ENCODE measurements around the gene C22orf31. TPM values are rescaled to one million over a fixed set of nuclear protein-coding genes. Genes with fewer than 3 reads are reported as not detected.

The C22orf31 gene
- total RNA-seq (2014; rRNA removed) (not detected in 2 replicates), Bru-seq, nascent RNA (not detected), BruChase-seq, experiment 1, labeled RNA remaining after a 6-hour chase (not detected), BruChase-seq, experiment 2, labeled RNA remaining after a 2-hour chase (not detected)
- long read RNA-seq = 0 reads

DNA sequence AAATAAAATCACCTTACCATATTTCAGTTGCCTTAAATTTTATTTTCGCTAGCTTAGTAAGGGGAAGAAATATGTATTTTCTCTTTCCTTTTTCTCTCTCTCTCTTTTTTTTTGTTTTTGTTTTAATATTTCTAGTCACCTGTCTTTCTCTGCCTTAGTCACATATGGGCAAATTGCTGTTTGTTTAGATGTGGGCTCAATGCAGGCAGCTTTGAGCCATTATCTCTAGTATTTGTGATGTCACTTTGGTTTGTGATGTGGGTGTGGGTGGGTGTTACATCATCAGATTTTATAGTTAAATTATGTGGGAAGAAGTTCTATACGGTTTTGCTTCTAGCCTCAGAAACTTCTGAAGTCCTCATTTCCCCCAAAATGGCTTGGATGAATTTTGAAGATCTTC, at the start of gene C22orf31:
Gene C22orf31 (minus strand): TSS at position 59 of the 400 bp plus-strand sequence. CDS start 39 bp downstream, at position 20.
- TF ChIP-seq EZH2phosphoT487 (IDR thresholded peaks at IDR 0.05; ENCODE audit: borderline replicate concordance, low read length) (no peak), EZH2 (IDR thresholded peaks at IDR 0.05; ENCODE audit: low read length, unreplicated experiment) (no peak)
- TF ChIP-seq, protein P1, sequence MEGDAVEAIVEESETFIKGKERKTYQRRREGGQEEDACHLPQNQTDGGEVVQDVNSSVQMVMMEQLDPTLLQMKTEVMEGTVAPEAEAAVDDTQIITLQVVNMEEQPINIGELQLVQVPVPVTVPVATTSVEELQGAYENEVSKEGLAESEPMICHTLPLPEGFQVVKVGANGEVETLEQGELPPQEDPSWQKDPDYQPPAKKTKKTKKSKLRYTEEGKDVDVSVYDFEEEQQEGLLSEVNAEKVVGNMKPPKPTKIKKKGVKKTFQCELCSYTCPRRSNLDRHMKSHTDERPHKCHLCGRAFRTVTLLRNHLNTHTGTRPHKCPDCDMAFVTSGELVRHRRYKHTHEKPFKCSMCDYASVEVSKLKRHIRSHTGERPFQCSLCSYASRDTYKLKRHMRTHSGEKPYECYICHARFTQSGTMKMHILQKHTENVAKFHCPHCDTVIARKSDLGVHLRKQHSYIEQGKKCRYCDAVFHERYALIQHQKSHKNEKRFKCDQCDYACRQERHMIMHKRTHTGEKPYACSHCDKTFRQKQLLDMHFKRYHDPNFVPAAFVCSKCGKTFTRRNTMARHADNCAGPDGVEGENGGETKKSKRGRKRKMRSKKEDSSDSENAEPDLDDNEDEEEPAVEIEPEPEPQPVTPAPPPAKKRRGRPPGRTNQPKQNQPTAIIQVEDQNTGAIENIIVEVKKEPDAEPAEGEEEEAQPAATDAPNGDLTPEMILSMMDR (conservative IDR thresholded peaks at IDR 0.05; ENCODE audit: low read depth, low read length) = no peak
- Histone ChIP-seq H3K9ac (ENCODE audit: low read length) (no peak within 1 kb of the TSS), H3K4me3 (ENCODE audit: low read length) (no peak within 1 kb of the TSS), H3K27me3 (ENCODE audit: low read length) (no peaks in the 10 kb centered on the region), H3K79me2 (ENCODE audit: low read length) (no peaks in the 10 kb centered on the region), H3K4me1 (ENCODE audit: insufficient read depth, low read length) (no peaks in the 10 kb centered on the region), H3F3A (ENCODE audit: low read length, unreplicated experiment) (no peaks in the 10 kb centered on the region), H3K4me2 (ENCODE audit: low read length) (no peak within 1 kb of the TSS), H4K20me1 (ENCODE audit: low read length) (no peaks in the 10 kb centered on the region), H2AFZ (ENCODE audit: low read length) (no peak within 1 kb of the TSS), H3K9me2 (replicated peaks; ENCODE audit: low read length) (no peaks in the 10 kb centered on the region), H3K27ac (ENCODE audit: low read length) (no peak within 1 kb of the TSS), H3K36me3 (ENCODE audit: low read depth, low read length) (no peaks in the 10 kb centered on the region), H3K9me3 (ENCODE audit: low read length) (no peaks in the 10 kb centered on the region)
- BruUV-seq (replicated peaks) = no TSS peak
- ChIA-PET POLR2A (ENCODE audit: unreplicated experiment) (no interaction called here), CTCF (no interaction called here)
- DNase-seq (no peak), ATAC-seq (no peak)
- intact Hi-C loops (cut with micrococcal nuclease) = no loop called here

DNA sequence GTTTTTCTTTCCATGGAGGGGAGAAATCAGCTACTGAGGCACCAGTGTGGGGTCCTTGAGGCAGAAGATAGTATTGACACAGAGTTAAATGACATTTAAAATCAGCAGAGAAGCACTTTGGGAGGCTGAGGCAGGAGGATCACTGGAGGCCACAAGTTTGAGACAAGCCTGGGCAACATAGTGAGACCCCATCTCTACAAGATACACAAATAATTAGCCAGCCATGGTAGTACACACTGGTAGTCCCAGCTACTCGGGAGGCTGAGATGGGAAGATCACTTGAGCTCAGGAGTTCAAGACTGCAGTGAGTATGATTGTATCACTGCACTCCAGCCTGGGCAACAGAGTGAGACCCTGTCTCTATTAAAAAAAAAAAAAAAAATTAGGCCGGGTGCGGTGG, 49.3 kb upstream of the C22orf31 start:
- H4K20me1 ChIP-seq (ENCODE audit: low read length) = no peaks in the 10 kb centered on the region
- DNase-seq (no peak), ATAC-seq (no peak)
- no peak overlapping the region for H3K9ac ChIP-seq (ENCODE audit: low read length)
- no peak overlapping the region for H3K4me2 ChIP-seq (ENCODE audit: low read length)
- intact Hi-C loops (cut with micrococcal nuclease) = no loop called here
- TF ChIP-seq, protein P1 (conservative IDR thresholded peaks at IDR 0.05; ENCODE audit: low read depth, low read length) = no peak
- TF ChIP-seq EZH2phosphoT487 (IDR thresholded peaks at IDR 0.05; ENCODE audit: borderline replicate concordance, low read length) = no peak
- TF ChIP-seq EZH2 (IDR thresholded peaks at IDR 0.05; ENCODE audit: low read length, unreplicated experiment) = no peak
- no peaks in the 10 kb centered on the region for H3K36me3 ChIP-seq (ENCODE audit: low read depth, low read length)
- no peaks in the 10 kb centered on the region for H3K9me3 ChIP-seq (ENCODE audit: low read length)
- H3K4me3 ChIP-seq (ENCODE audit: low read length) = no peak overlapping the region
- H2AFZ ChIP-seq (ENCODE audit: low read length) = no peak overlapping the region
- no peaks in the 10 kb centered on the region for H3K9me2 ChIP-seq (replicated peaks; ENCODE audit: low read length)
- no peaks in the 10 kb centered on the region for H3K79me2 ChIP-seq (ENCODE audit: low read length)
- ChIA-PET POLR2A (ENCODE audit: unreplicated experiment) (no interaction called here), CTCF (no interaction called here)
- H3F3A ChIP-seq (ENCODE audit: low read length, unreplicated experiment) = no peaks in the 10 kb centered on the region
- no TSS peak for BruUV-seq (replicated peaks)
- no peak overlapping the region for H3K27ac ChIP-seq (ENCODE audit: low read length)
- H3K27me3 ChIP-seq (ENCODE audit: low read length) = no peaks in the 10 kb centered on the region
- peaks cover 24% of the 10 kb centered on the region for H3K4me1 ChIP-seq (ENCODE audit: insufficient read depth, low read length)

DNA sequence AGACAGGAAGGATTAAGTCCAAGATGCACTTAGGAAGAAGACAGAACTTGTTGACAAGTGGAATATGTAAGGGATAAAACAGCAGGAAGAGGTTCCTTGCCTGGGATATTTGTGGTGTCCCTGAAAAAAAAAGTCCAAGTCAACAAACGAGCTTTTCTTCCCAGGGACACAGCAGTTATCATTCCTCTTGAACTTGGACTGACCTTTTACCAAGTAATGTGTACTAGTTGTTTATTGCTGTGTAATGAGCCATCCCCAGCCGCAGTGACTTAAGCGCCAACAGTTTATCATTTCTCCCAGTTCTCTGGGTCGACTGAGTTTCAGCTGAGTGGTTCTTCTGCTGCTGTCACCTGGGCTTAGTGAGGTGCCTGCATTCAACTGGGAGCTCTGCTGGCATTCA, 48.2 kb upstream of the C22orf31 start:
- no peak overlapping the region for H3K27ac ChIP-seq (ENCODE audit: low read length)
- intact Hi-C loops (cut with micrococcal nuclease) = no loop called here
- no peak overlapping the region for H3K4me3 ChIP-seq (ENCODE audit: low read length)
- H3K4me1 ChIP-seq (ENCODE audit: insufficient read depth, low read length) = peaks cover 24% of the 10 kb centered on the region
- H3F3A ChIP-seq (ENCODE audit: low read length, unreplicated experiment) = no peaks in the 10 kb centered on the region
- TF ChIP-seq, protein P1 (conservative IDR thresholded peaks at IDR 0.05; ENCODE audit: low read depth, low read length) = no peak
- TF ChIP-seq EZH2phosphoT487 (IDR thresholded peaks at IDR 0.05; ENCODE audit: borderline replicate concordance, low read length) = no peak
- no peak for TF ChIP-seq EZH2 (IDR thresholded peaks at IDR 0.05; ENCODE audit: low read length, unreplicated experiment)
- no peak overlapping the region for H3K9ac ChIP-seq (ENCODE audit: low read length)
- no peaks in the 10 kb centered on the region for H3K9me3 ChIP-seq (ENCODE audit: low read length)
- H4K20me1 ChIP-seq (ENCODE audit: low read length) = no peaks in the 10 kb centered on the region
- H3K27me3 ChIP-seq (ENCODE audit: low read length) = no peaks in the 10 kb centered on the region
- H3K9me2 ChIP-seq (replicated peaks; ENCODE audit: low read length) = no peaks in the 10 kb centered on the region
- no peak overlapping the region for H2AFZ ChIP-seq (ENCODE audit: low read length)
- CTCF ChIA-PET = no interaction called here
- BruUV-seq (replicated peaks) = no TSS peak
- POLR2A ChIA-PET (ENCODE audit: unreplicated experiment) = interaction anchor here (0.6 kb wide), 1 partner anchor 37 kb away, joined by 11 read pairs; the partner anchor contains the start of gene KREMEN1
- ATAC-seq (no peak), DNase-seq (no peak)
- H3K36me3 ChIP-seq (ENCODE audit: low read depth, low read length) = no peaks in the 10 kb centered on the region
- no peaks in the 10 kb centered on the region for H3K79me2 ChIP-seq (ENCODE audit: low read length)
- H3K4me2 ChIP-seq (ENCODE audit: low read length) = no peak overlapping the region
